ENCODE data around the gene NR2F1-AS1. TPM values are rescaled to one million over a fixed set of nuclear protein-coding genes. Genes with fewer than 3 reads are reported as not detected.
"Not testable (repeated sequence)": the region's sequence is repeated elsewhere in the genome, so short reads cannot be mapped to it uniquely, and the experiment has no call there.

Gene NR2F1-AS1
- polyA plus RNA-seq, 12 donors, result 2.9 to 13.1 (median 5.0) TPM; not detected in 1

- not testable (repeated sequence) for DNase-seq
These were observed 189.8 kb downstream of the NR2F1-AS1 start for GRCh38 chr5:93391169-93391568.

DNA sequence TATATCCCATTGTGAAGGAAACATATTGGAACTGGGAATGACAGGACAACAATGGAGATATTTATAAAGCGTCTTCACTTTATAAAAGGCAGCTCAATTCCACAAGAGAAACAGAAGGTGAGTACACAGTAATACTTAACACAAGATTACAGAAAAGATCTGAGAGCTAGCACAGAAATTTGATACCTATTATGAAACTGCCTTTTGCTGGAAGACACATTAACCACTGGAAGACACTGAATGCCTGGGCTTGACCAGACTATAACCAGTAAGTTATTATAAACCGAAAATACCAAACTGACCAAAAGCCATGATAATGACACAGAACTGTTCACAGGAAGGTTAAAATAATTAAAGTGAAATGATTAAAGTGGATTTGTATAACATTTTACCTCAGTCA is 195.4 kb downstream of the NR2F1-AS1 start:
- DNase-seq, result no peak

DNA sequence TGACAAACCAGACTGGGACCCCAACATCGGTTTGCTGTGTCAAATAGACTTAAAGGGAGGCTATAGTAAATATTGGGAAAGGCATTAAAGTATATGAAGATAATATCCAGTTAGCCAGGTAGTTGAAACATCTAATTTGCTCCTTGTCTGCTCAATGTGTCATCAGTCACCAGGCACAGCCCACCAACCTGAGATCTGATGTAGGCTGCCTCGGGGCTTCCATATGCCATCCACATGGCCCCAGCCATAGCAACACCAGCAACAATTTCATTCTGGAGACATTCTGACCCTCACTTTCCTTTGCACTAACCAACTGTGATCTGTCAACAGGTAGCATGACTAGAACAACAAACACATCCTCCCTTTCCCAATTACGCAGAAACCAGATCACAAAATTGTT is 196.0 kb downstream of the NR2F1-AS1 start:
- no peak for DNase-seq

DNA sequence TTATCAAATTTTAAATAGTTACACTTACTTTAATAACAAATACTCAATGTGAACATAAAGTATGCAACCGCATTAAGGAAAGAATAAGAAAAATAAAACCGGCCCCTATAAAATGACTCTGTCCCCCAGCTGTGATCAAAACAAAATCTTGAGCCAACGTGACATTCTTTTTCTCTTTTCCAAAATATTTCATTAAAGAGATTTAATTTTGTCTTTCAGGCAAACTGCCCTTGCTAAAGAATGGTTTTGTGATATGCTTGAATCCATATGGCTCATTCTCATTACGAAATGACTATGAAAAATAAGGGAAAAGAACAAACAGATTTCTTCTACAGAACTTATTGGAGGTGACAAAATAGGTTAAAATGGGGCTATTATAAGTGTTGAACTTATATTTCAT is 197.0 kb downstream of the NR2F1-AS1 start:
- no peak for DNase-seq

DNA sequence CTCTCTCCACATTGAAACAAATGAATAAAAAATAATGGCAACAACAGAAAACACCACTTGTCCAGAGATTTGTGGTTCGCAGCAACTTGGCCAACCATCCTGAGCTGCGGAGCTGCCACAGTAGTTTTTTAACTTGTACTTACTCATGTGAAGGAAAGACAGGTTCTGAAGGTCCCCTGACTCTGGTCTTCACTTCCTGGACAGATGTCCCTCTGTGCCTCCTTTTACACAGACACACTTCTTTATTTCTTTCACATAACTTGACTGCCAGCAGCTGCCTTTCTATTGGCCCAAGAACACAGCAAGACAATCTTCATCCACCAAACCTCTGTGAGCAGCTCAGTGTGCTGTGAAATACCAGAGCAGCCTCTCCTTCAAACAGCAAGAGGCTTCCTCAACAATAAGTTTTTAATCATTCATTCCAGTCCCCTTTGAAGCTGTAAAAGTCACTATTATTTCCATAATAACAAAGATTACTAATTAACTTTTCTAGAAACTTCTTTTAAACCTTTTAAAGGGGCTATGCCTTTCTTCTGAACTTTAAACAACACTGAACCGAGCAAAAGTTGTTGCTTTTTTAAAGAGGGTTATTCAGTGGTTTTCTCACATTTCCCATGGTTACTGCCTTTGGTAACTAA is 198.7 kb downstream of the NR2F1-AS1 start:
- no peak for DNase-seq

DNA sequence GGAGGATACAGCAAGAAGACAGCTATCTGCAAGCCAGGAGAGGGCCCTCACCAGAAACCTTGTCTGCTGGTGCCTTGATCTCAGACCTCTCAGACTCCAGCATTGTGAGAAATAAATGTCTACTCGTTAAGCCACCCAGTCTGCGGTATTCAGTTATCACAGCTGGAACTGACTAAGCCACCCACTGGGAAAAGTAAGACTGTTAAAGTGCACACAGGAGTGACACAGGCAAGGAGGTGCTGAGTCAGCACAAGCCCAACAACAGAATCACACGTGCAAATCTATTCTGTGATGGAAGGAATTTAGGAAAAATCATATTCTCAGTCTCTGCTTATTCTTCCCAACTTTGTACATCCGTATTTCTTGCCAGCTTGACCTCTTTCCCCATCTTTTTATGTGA is 200.0 kb downstream of the NR2F1-AS1 start:
- no peak for DNase-seq

DNA sequence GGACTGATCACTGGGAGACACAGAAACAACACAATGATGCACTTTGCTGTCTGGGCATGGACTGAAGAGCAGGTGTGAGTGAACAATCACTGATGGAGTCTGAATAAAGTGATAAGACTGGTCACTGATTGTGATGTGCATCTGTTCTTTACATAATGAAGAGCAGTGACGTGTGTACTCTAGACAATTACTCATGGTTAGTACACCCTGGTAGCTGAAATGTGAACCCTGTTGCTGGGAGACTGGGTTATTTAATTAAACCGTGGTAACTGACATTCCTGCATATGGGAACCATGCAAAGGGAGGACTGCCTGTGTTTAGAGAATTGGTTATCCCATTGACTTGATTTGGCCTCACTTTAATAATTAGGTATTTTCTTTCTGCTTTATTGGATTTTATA is 202.9 kb downstream of the NR2F1-AS1 start:
- no peak for DNase-seq

DNA sequence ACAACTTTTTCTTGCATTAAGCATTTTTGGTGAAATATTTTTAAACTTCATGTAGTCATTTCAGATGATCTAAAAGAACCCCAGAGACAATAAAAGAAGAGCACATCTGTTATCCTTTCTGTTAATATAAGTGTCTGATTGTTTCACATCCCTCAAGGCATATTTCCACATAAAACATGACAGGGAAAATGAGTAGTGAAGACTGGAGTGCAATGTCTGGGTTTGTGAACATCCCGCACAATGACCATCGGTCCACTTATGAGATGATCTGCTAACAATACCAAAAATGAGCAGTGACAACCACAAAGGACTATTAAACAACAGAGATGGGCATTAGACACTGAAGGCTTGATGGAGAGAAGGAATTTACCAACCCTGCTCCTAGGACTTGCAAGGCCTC is 209.1 kb downstream of the NR2F1-AS1 start:
- no peak for DNase-seq

DNA sequence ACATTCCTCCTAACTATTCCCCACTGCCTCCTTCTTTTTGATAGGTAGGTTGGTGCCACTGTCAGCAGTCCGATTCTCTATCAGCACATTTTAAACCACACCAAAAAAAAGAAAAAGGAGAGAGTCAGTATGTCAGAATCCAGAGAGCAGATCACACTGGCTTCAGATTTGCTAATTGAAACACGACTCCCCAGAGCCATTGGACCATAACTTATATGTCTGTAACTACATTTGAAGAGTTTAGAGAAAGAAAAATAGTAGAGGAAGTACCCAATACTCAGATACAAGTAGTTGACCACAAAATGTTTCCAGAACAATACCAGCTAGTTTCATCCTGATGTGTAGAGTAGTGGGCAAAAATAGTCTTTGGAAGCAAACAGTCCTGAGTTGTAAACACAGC is 216.6 kb downstream of the NR2F1-AS1 start:
- DNase-seq, result no peak

DNA sequence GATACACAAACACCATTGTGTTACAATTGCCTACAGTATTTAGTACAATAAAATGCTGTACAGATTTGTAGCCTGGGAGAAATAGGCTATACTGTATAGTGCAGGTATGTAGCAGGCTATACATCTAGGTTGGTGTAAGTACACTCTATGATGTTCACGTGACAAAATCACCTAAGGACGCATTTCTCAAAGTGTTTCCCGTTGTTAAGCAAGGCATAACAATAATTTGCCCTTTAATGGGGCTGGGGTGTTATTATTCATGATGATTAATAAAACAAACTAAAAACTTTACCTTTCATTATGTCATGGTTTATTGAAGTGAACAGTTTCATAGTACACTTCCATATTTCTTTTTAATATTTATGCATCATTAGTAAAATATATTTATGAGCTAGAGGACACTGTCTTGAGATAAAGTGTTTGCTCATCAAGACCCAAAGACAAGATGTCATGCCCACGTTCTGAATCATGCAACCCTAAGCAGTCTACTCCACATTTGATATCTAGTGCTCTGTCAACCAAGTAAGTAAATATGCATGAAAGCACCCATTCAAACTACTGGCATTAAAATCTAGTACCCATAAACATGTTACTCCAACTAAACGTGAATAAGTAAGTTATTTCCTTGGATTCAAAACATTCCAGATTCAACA is 220.5 kb downstream of the NR2F1-AS1 start:
- no peak for DNase-seq

DNA sequence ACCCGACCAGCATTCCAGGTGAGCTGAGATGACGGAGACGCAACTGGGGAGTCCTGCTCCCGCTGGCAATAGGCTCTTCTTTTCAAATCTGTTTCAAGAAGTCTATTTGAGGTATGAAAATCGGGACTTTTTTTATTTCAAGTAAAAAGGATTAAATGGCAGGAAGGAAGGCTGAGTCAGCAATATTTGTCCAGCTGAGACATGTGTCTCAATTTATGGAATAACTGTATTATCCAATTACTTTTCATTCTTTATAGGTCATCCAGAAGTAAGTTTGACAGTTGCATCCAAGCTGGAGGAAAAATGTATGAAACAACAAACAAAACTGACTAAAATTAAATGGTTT is 221.1 kb downstream of the NR2F1-AS1 start:
- no peak for DNase-seq

Other genes starting within 250 kb of the NR2F1-AS1 start
- gene NR2F1, start 2.0 kb upstream of the NR2F1-AS1 start, polyA plus RNA-seq (ENCODE audit: insufficient read length in 12 of 12), result 10 to 100 TPM in 2 of 12 donors, 1 to 10 TPM in 9, not detected in 1; 2.8 to 27.0 (median 6.0) TPM
- under 1 TPM in 7 of 12 donors, not detected in 5; 0.01 to 0.07 (median 0.03) TPM for gene POU5F2, start 160.4 kb upstream of the NR2F1-AS1 start, polyA plus RNA-seq (ENCODE audit: insufficient read length in 12 of 12)

Measured in muscle of arm (tissue), 12 donors.